SU-DHL-6 (cell line): Measurements from ENCODE around the gene ABCC3.

Source experiments
- H2AFZ ChIP-seq: fragments of 200-600 bp; sonication (generic); 2 replicates; pipeline ENCODE4 v1.6.1; 2014; ENCODE audit warnings: low read depth, mild to moderate bottlenecking, moderate library complexity, mixed read lengths, antibody characterized with exemption, low read length; ENCODE audit not compliant: severe bottlenecking
- H3F3A ChIP-seq: fragments of 200-600 bp; shearing (Covaris generic); 2 replicates; pipeline ENCODE4 v1.6.0; 2016; ENCODE audit warnings: antibody characterized with exemption, mild to moderate bottlenecking; ENCODE audit not compliant: insufficient read depth
- H3K27ac ChIP-seq: fragments of 200-600 bp; sonication (generic); 2 replicates; pipeline ENCODE4 v1.5.1; 2016; ENCODE audit warnings: low read depth, mild to moderate bottlenecking, low read length, moderate library complexity, mixed read lengths
- H3K27me3 ChIP-seq: fragments of 200-600 bp; sonication (generic), shearing (Covaris generic); 2 replicates; pipeline ENCODE4 v1.6.0; 2014; ENCODE audit warnings: mild to moderate bottlenecking, low read length
- H3K36me3 ChIP-seq: fragments of 200-600 bp; sonication (generic); 2 replicates; pipeline ENCODE4 v1.6.1; 2014; ENCODE audit warnings: mild to moderate bottlenecking, low read length, mixed read lengths
- H3K4me2 ChIP-seq: fragments of 300-600, 200-600 bp; shearing (Covaris generic), sonication (generic); 2 replicates; pipeline ENCODE4 v1.6.0; 2014; ENCODE audit warnings: low read length, low read depth, mild to moderate bottlenecking; ENCODE audit not compliant: poor library complexity, severe bottlenecking
- H3K4me3 ChIP-seq: fragments of 200-600 bp; sonication (generic); 2 replicates; pipeline ENCODE4 v1.5.1; 2014; ENCODE audit warnings: antibody characterized with exemption, low read length, mild to moderate bottlenecking, mixed read lengths; ENCODE audit not compliant: insufficient read depth, poor library complexity, severe bottlenecking
- H3K79me2 ChIP-seq: fragments of 200-600 bp; sonication (generic); 2 replicates; pipeline ENCODE4 v1.6.1; 2014; ENCODE audit warnings: mild to moderate bottlenecking, low read length, moderate library complexity; ENCODE audit not compliant: insufficient read depth
- H3K9ac ChIP-seq: fragments of 200-600 bp; sonication (generic); 2 replicates; pipeline ENCODE4 v1.7.0; 2014; ENCODE audit warnings: mild to moderate bottlenecking, low read length
- H3K9me2 ChIP-seq: fragments of 200-600 bp; sonication (generic); replicated peaks from 2 replicates; pipeline ENCODE4 v1.6.1; 2014; ENCODE audit warnings: low read length; ENCODE audit not compliant: insufficient read depth
- H3K9me3 ChIP-seq: fragments of 200-600 bp; sonication (generic); 2 replicates; pipeline ENCODE4 v1.6.1; 2014; ENCODE audit warnings: low read length, mixed read lengths; ENCODE audit not compliant: insufficient read depth
- H4K20me1 ChIP-seq: fragments of 200-600 bp; sonication (generic); 2 replicates; pipeline ENCODE4 v1.6.1; 2014; ENCODE audit warnings: low read depth, mild to moderate bottlenecking, antibody characterized with exemption, low read length, moderate library complexity, mixed read lengths
- CTCF ChIP-seq: fragments of 200-600 bp; sonication (generic); IDR thresholded peaks from one replicate; pipeline ENCODE4 v1.5.1; 2017; ENCODE audit warnings: antibody characterized with exemption, mild to moderate bottlenecking, low read length, moderate library complexity; ENCODE audit not compliant: insufficient read depth, poor library complexity, severe bottlenecking
- EZH2phosphoT487 ChIP-seq: fragments of 200-600 bp; sonication (generic), shearing (Covaris generic); conservative IDR thresholded peaks from 2 replicates; pipeline ENCODE4 v1.6.1; 2018; ENCODE audit warnings: mild to moderate bottlenecking, antibody characterized with exemption, low read length, moderate library complexity, mixed read lengths

ABCC3 gene

GRCh38 chr17:50645748-50646682 is 11.3 kb downstream of the ABCC3 start:
- no peak for TF ChIP-seq CTCF
- H3F3A ChIP-seq, result no peaks in the 10 kb centered on the region
- H2AFZ ChIP-seq, result no peak overlapping the region
- H3K4me3 ChIP-seq, result no peak overlapping the region
- H3K79me2 ChIP-seq, result no peaks in the 10 kb centered on the region
- no peaks in the 10 kb centered on the region for H3K9me2 ChIP-seq
- H3K4me2 ChIP-seq, result no peak overlapping the region
- no peaks in the 10 kb centered on the region for H3K27me3 ChIP-seq
- H4K20me1 ChIP-seq, result no peaks in the 10 kb centered on the region
- no peak overlapping the region for H3K9ac ChIP-seq
- no peaks in the 10 kb centered on the region for H3K9me3 ChIP-seq
- H3K36me3 ChIP-seq, result no peaks in the 10 kb centered on the region
- H3K27ac ChIP-seq, result no peak overlapping the region

GRCh38 chr17:50647187-50647586 is 12.5 kb downstream of the ABCC3 start:
- Histone ChIP-seq H3K27me3 (no peaks in the 10 kb centered on the region), H4K20me1 (no peaks in the 10 kb centered on the region), H3K9me3 (no peaks in the 10 kb centered on the region), H3F3A (no peaks in the 10 kb centered on the region), H3K9ac (no peak overlapping the region), H2AFZ (no peak overlapping the region), H3K36me3 (no peaks in the 10 kb centered on the region), H3K4me2 (no peak overlapping the region), H3K79me2 (no peaks in the 10 kb centered on the region), H3K9me2 (no peaks in the 10 kb centered on the region), H3K4me3 (no peak overlapping the region), H3K27ac (no peak overlapping the region)
- TF ChIP-seq EZH2phosphoT487 (no peak), CTCF (no peak)

- no peak overlapping the region for H3K4me2 ChIP-seq
- H3K36me3 ChIP-seq, result no peaks in the 10 kb centered on the region
- no peaks in the 10 kb centered on the region for H4K20me1 ChIP-seq
- H3K9me2 ChIP-seq, result no peaks in the 10 kb centered on the region
- H2AFZ ChIP-seq, result no peak overlapping the region
- no peaks in the 10 kb centered on the region for H3K9me3 ChIP-seq
- H3K79me2 ChIP-seq, result no peaks in the 10 kb centered on the region
- no peak overlapping the region for H3K27ac ChIP-seq
- H3K9ac ChIP-seq, result no peak overlapping the region
- no peak overlapping the region for H3K4me3 ChIP-seq
- TF ChIP-seq EZH2phosphoT487 (no peak), CTCF (no peak)
- H3K27me3 ChIP-seq, result no peaks in the 10 kb centered on the region
- H3F3A ChIP-seq, result no peaks in the 10 kb centered on the region
Observed at GRCh38 chr17:50649042-50649908, 14.6 kb downstream of the ABCC3 start.
